WTC11 (cell line): ENCODE measurements around the gene ST6GALNAC3. TPM values are rescaled to one million over a fixed set of nuclear protein-coding genes. Genes with fewer than 3 reads are reported as not detected.
"Not testable (repeated sequence)": the region's sequence is repeated elsewhere in the genome, so short reads cannot be mapped to it uniquely, and the experiment has no call there.

Source experiments
- ATAC-seq: fragments of 200-7000 bp; cut with Tn5 transposase; 2 replicates; pipeline ENCODE4 v1.10.0; 2021; ENCODE audit warnings: mild to moderate bottlenecking, moderate library complexity
- CTCF ChIA-PET: fragments of 300-600 bp; sonication (Branson Sonifier 250); formaldehyde crosslinking; loops from one replicate; lab custom pipeline; 2021; ENCODE audit warnings: antibody characterized with exemption; lab: Charles Lee
- POLR2A ChIA-PET: fragments of 350-600 bp; sonication (Branson Sonifier 250); formaldehyde crosslinking; loops from one replicate; lab custom pipeline; 2021; ENCODE audit warnings: antibody characterized with exemption; lab: Charles Lee
- DNase-seq: peaks from one replicate; pipeline ENCODE4 v3.0.0; 2021; ENCODE audit warnings: low spot score
- H3K27ac Mint-ChIP-seq: 2 replicates; pipeline ENCODE4 v1.8.0; 2021; ENCODE audit warnings: mixed read lengths
- H3K27me3 Mint-ChIP-seq: 2 replicates; pipeline ENCODE4 v1.8.0; 2021; ENCODE audit warnings: low read depth, mild to moderate bottlenecking, moderate library complexity, mixed read lengths
- H3K36me3 Mint-ChIP-seq: 2 replicates; pipeline ENCODE4 v1.8.0; 2021; ENCODE audit warnings: mixed read lengths
- H3K4me1 Mint-ChIP-seq: 2 replicates; pipeline ENCODE4 v1.8.0; 2022; ENCODE audit warnings: mixed read lengths
- H3K4me3 Mint-ChIP-seq: 2 replicates; pipeline ENCODE4 v1.8.0; 2021; ENCODE audit warnings: mild to moderate bottlenecking, moderate library complexity, mixed read lengths
- H3K9me3 Mint-ChIP-seq: 2 replicates; pipeline ENCODE4 v1.8.0; 2021; ENCODE audit warnings: mixed read lengths
- EMX1 ChIP-seq: fragments of 250-450 bp; sonication (Bioruptor Pico); IDR thresholded peaks from 2 replicates; pipeline ENCODE4 v1.8.0; 2021; ENCODE audit warnings: mild to moderate bottlenecking
- GTF2I ChIP-seq: fragments of 250-450 bp; sonication (Bioruptor Pico); conservative IDR thresholded peaks from 2 replicates; pipeline ENCODE4 v1.4.0; 2021; ENCODE audit warnings: mild to moderate bottlenecking
- SMAD4 ChIP-seq: sonication (generic); formaldehyde crosslinking; IDR thresholded peaks from 2 replicates; pipeline ENCODE4 v1.8.0; 2022; ENCODE audit warnings: mild to moderate bottlenecking, missing genetic modification reagents
- TEAD1 ChIP-seq: sonication (generic); formaldehyde crosslinking; IDR thresholded peaks from 2 replicates; pipeline ENCODE4 v1.8.0; 2022; ENCODE audit warnings: mild to moderate bottlenecking, missing genetic modification reagents
- ZNF138 ChIP-seq: sonication (generic); formaldehyde crosslinking; conservative IDR thresholded peaks from 2 replicates; pipeline ENCODE4 v1.8.1; 2022; ENCODE audit warnings: mild to moderate bottlenecking, moderate library complexity, missing genetic modification reagents
- ZNF317 ChIP-seq: sonication (generic); formaldehyde crosslinking; IDR thresholded peaks from 2 replicates; pipeline ENCODE4 v1.8.1; 2023; ENCODE audit warnings: low read depth, mild to moderate bottlenecking, moderate library complexity, missing genetic modification reagents, borderline replicate concordance
- total RNA-seq: library from RNA; stranded (reverse); gene quantifications from 3 replicates; pipeline ENCODE4 v1.2.3, GENCODE V29; 2021
- TF ChIP-seq, protein P1 (sequence below): sonication (generic); formaldehyde crosslinking; IDR thresholded peaks from 2 replicates; pipeline ENCODE4 v1.8.1; 2022; ENCODE audit warnings: mild to moderate bottlenecking, missing genetic modification reagents, moderate library complexity, borderline replicate concordance
- TF ChIP-seq, protein P2 (sequence below): fragments of 250-450 bp; sonication (Bioruptor Pico); IDR thresholded peaks from 2 replicates; pipeline ENCODE4 v2.1.2; 2022; ENCODE audit warnings: mild to moderate bottlenecking, moderate library complexity
- TF ChIP-seq, protein P3 (sequence below): sonication (generic); formaldehyde crosslinking; IDR thresholded peaks from 2 replicates; pipeline ENCODE4 v1.8.0; 2022; ENCODE audit warnings: mild to moderate bottlenecking, missing genetic modification reagents
- TF ChIP-seq, protein P4 (sequence below): sonication (generic); formaldehyde crosslinking; IDR thresholded peaks from 2 replicates; pipeline ENCODE4 v1.8.1; 2022; ENCODE audit warnings: mild to moderate bottlenecking, moderate library complexity, missing genetic modification reagents
- TF ChIP-seq, protein P5 (sequence below): sonication (generic); formaldehyde crosslinking; IDR thresholded peaks from 2 replicates; pipeline ENCODE4 v1.8.1; 2023; ENCODE audit warnings: mild to moderate bottlenecking, moderate library complexity, missing genetic modification reagents
- TF ChIP-seq, protein P6 (sequence below): sonication (generic); formaldehyde crosslinking; IDR thresholded peaks from 2 replicates; pipeline ENCODE4 v1.8.0; 2022; ENCODE audit warnings: mild to moderate bottlenecking, missing genetic modification reagents

The ST6GALNAC3 gene
- total RNA-seq, 1 experiment from 2014 or later, result 11.9 TPM

DNA sequence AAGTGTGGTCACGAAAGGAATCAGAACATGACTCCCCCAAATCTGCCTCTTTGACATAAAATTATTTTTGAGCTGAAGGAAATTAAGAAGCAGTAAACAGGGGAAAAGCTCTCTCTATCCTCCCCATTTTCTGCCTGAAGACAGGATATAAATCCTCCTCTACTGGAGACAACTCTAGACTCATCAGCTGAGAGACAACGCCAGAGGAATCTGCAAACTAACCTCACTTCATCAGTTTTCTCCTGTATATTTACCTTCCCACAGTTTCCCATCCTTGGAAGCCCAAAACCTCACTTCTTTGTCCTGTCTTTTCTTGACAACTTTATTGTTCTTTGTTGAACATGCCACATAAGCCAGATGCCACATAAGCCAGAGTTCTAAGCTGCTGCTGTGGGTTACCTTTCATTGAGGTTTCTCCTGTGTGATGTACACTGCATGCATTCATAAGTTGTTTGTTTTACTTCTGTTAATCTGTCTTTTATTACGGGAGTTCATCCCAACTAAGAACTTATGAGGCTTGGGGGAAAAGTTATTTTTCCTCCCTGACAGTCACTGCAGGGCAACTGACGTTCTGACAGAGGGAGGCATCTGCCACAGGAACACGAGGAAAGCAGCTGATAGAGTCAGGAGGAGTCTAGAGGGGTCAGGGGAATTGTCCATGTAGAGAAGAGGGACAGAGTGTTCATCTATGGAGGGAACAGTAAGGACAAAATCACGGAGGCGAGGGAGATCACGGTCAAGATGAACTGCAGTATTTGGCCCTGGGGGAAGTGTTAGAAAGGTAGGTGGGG is 19.2 kb downstream of the ST6GALNAC3 start:
- Mint-ChIP-seq H3K27ac (no peak overlapping the region), H3K4me3 (no peak overlapping the region), H3K4me1 (peaks cover 29% of the 10 kb centered on the region), H3K9me3 (peaks cover 7% of the 10 kb centered on the region), H3K27me3 (no peaks in the 10 kb centered on the region), H3K36me3 (no peaks in the 10 kb centered on the region)
- no peak for TF ChIP-seq ZNF138 (CRISPR knock-in tag)
- TF ChIP-seq, protein P1, sequence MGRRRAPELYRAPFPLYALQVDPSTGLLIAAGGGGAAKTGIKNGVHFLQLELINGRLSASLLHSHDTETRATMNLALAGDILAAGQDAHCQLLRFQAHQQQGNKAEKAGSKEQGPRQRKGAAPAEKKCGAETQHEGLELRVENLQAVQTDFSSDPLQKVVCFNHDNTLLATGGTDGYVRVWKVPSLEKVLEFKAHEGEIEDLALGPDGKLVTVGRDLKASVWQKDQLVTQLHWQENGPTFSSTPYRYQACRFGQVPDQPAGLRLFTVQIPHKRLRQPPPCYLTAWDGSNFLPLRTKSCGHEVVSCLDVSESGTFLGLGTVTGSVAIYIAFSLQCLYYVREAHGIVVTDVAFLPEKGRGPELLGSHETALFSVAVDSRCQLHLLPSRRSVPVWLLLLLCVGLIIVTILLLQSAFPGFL (CRISPR knock-in tag), result no peak
- TF ChIP-seq, protein P2, sequence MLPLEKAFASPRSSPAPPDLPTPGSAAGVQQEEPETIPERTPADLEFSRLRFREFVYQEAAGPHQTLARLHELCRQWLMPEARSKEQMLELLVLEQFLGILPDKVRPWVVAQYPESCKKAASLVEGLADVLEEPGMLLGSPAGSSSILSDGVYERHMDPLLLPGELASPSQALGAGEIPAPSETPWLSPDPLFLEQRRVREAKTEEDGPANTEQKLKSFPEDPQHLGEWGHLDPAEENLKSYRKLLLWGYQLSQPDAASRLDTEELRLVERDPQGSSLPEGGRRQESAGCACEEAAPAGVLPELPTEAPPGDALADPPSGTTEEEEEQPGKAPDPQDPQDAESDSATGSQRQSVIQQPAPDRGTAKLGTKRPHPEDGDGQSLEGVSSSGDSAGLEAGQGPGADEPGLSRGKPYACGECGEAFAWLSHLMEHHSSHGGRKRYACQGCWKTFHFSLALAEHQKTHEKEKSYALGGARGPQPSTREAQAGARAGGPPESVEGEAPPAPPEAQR (CRISPR knock-in tag), result no peak
- TF ChIP-seq, protein P3, sequence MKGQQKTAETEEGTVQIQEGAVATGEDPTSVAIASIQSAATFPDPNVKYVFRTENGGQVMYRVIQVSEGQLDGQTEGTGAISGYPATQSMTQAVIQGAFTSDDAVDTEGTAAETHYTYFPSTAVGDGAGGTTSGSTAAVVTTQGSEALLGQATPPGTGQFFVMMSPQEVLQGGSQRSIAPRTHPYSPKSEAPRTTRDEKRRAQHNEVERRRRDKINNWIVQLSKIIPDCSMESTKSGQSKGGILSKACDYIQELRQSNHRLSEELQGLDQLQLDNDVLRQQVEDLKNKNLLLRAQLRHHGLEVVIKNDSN, result no peak
- TF ChIP-seq EMX1 (CRISPR knock-in tag), result no peak
- TF ChIP-seq, protein P4, sequence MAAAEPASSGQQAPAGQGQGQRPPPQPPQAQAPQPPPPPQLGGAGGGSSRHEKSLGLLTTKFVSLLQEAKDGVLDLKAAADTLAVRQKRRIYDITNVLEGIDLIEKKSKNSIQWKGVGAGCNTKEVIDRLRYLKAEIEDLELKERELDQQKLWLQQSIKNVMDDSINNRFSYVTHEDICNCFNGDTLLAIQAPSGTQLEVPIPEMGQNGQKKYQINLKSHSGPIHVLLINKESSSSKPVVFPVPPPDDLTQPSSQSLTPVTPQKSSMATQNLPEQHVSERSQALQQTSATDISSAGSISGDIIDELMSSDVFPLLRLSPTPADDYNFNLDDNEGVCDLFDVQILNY (CRISPR knock-in tag), result no peak
- TF ChIP-seq, protein P5, sequence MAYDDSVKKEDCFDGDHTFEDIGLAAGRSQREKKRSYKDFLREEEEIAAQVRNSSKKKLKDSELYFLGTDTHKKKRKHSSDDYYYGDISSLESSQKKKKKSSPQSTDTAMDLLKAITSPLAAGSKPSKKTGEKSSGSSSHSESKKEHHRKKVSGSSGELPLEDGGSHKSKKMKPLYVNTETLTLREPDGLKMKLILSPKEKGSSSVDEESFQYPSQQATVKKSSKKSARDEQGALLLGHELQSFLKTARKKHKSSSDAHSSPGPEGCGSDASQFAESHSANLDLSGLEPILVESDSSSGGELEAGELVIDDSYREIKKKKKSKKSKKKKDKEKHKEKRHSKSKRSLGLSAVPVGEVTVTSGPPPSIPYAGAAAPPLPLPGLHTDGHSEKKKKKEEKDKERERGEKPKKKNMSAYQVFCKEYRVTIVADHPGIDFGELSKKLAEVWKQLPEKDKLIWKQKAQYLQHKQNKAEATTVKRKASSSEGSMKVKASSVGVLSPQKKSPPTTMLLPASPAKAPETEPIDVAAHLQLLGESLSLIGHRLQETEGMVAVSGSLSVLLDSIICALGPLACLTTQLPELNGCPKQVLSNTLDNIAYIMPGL (CRISPR knock-in tag), result no peak
- no peak for DNase-seq
- ChIA-PET POLR2A (no interaction called here), CTCF (interaction anchor here (0.9 kb wide), 1 partner anchor 15 kb away, joined by 3 read pairs; no protein-coding TSS in a partner anchor)
- ATAC-seq, result no peak

DNA sequence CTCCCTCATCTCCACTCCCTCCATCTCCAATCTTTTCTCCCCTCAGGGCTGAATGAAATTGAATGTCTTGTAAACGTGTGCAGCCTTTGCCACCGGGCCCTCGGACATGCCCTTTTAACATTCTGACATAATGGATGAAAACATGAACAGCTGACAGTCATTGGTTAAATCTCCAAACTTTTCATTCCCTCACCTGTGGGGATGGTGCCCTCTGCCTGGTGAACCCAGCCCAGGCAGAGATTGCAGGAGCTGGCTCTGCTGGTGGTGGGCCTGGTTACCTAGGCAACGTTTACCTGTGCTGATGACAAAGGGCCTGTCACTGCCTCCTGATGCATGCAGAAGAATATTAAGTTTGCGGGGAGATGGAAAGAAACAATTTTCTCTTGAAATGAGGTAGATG is 21.3 kb downstream of the ST6GALNAC3 start:
- ChIA-PET CTCF (interaction anchor here (1.0 to 1.5 kb wide), 8 partner anchors 10 to 187 kb away, joined by 3 to 5 read pairs (median 4); no protein-coding TSS in a partner anchor), POLR2A (no interaction called here)
- peak; percentile 57 for DNase-seq
- no peak overlapping the region for H3K27ac Mint-ChIP-seq
- H3K9me3 Mint-ChIP-seq, result peaks cover 7% of the 10 kb centered on the region
- ATAC-seq, result peak; percentile 96
- TF ChIP-seq, protein P5 (CRISPR knock-in tag), result no peak
- TF ChIP-seq, protein P6, sequence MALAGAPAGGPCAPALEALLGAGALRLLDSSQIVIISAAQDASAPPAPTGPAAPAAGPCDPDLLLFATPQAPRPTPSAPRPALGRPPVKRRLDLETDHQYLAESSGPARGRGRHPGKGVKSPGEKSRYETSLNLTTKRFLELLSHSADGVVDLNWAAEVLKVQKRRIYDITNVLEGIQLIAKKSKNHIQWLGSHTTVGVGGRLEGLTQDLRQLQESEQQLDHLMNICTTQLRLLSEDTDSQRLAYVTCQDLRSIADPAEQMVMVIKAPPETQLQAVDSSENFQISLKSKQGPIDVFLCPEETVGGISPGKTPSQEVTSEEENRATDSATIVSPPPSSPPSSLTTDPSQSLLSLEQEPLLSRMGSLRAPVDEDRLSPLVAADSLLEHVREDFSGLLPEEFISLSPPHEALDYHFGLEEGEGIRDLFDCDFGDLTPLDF, result no peak
- TF ChIP-seq ZNF317 (CRISPR knock-in tag) (peak; percentile 61; the same call in 1 of the 2 replicates), TEAD1 (CRISPR knock-in tag) (no peak), GTF2I (CRISPR knock-in tag) (no peak), SMAD4 (CRISPR knock-in tag) (no peak)
- no peak overlapping the region for H3K4me3 Mint-ChIP-seq
- no peaks in the 10 kb centered on the region for H3K27me3 Mint-ChIP-seq
- no peaks in the 10 kb centered on the region for H3K36me3 Mint-ChIP-seq
- peaks cover 22% of the 10 kb centered on the region for H3K4me1 Mint-ChIP-seq

DNA sequence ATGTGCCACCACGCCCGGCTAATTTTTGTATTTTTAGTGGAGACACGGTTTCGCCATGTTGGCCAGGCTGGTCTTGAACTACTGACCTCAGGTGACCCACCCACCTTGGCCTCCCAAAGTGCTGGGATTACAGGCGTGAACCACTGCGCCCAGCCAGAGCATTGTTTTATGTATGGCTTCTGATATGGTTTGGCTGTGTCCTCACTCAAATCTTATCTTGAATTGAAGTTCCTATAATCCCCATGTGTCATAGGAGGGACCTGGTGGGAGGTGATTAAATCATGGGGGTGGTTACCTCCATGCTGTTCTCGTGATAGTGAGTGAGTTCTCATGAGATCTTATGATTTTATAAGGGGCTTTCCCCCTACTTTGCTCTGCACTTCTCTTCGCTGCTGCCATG is 22.5 kb downstream of the ST6GALNAC3 start:
- CTCF ChIA-PET, result interaction anchor here (0.5 to 1.5 kb wide), 2 partner anchors 59 to 795 kb away, joined by 3 to 5 read pairs; no protein-coding TSS in a partner anchor
- H3K27me3 Mint-ChIP-seq, H3K9me3 Mint-ChIP-seq, H3K27ac Mint-ChIP-seq, H3K36me3 Mint-ChIP-seq, ATAC-seq, H3K4me3 Mint-ChIP-seq, DNase-seq, POLR2A ChIA-PET: not testable (repeated sequence)
- H3K4me1 Mint-ChIP-seq, result peaks cover 14% of the 10 kb centered on the region
